Ascending aorta (tissue), 2 donors: ENCODE data around the gene GPR78. TPM values are rescaled to one million over a fixed set of nuclear protein-coding genes. Genes with fewer than 3 reads are reported as not detected.
"Not testable (repeated sequence)": the region's sequence is repeated elsewhere in the genome, so short reads cannot be mapped to it uniquely, and the experiment has no call there.

Experiments used
- DNase-seq, 2 donors: peaks; one replicate each; pipeline ENCODE4 v3.0.0-alpha.2; 2019; ENCODE audit warnings: low spot score in 2 of 2
- H3K27ac ChIP-seq, 2 donors: fragments of 200-600 bp; sonication (generic); one replicate each; pipeline ENCODE4 v1.5.1; 2016 to 2017; ENCODE audit warnings: mild to moderate bottlenecking in 1 of 2
- H3K27me3 ChIP-seq: fragments of 200-600 bp; sonication (generic); one replicate; pipeline ENCODE4 v1.5.1; 2017
- H3K36me3 ChIP-seq, 2 donors: fragments of 200-600 bp; sonication (generic); one replicate each; pipeline ENCODE4 v1.5.1; 2016
- H3K4me1 ChIP-seq, 2 donors: fragments of 200-600 bp; sonication (generic); one replicate each; pipeline ENCODE4 v1.5.1; 2016 to 2017; ENCODE audit warnings: mild to moderate bottlenecking in 1 of 2
- H3K4me3 ChIP-seq, 2 donors: fragments of 200-600 bp; sonication (generic); one replicate each; pipeline ENCODE4 v1.5.1; 2016 to 2017; ENCODE audit warnings: mild to moderate bottlenecking in 1 of 2
- H3K9me3 ChIP-seq, 2 donors: fragments of 200-600 bp; sonication (generic); one replicate each; pipeline ENCODE4 v1.5.1; 2016
- CTCF ChIP-seq, 3 experiments: fragments of 200-600 bp in 2 of 3; fragments of 450-650 bp in 1 of 3; sonication (generic) in 2 of 3; IDR thresholded peaks; one replicate each; pipeline ENCODE4 v1.5.1; 2016 to 2019; ENCODE audit warnings: antibody characterized with exemption in 3 of 3, mild to moderate bottlenecking in 1 of 3, moderate library complexity in 1 of 3
- intact Hi-C: fragments of 100-400 bp; cut with DNase I; formaldehyde crosslinking; loops from one replicate; pipeline ENCODE4 v1.15.1; 2023
- total RNA-seq: library from RNA; depleted of rRNA; stranded (reverse); fragments of >200 nt; gene quantifications from one replicate; pipeline ENCODE4 v1.1.0, GENCODE V29; 2016

The GPR78 gene
- total RNA-seq, 1 donor from 2014 or later: not detected

GRCh38 chr4:8571702-8572685 lies 8.2 kb upstream of the GPR78 start:
- H3K36me3 ChIP-seq: no peaks in the 10 kb centered on the region
- no peaks in the 10 kb centered on the region for H3K4me1 ChIP-seq
- no peak overlapping the region for H3K4me3 ChIP-seq
- H3K9me3 ChIP-seq: no peaks in the 10 kb centered on the region
- H3K27me3 ChIP-seq: no peaks in the 10 kb centered on the region
- TF ChIP-seq CTCF (IDR thresholded peaks at IDR 0.05): no peak
- intact Hi-C loops: no loop called here
- H3K27ac ChIP-seq: no peak overlapping the region
- DNase-seq: no peak

DNA sequence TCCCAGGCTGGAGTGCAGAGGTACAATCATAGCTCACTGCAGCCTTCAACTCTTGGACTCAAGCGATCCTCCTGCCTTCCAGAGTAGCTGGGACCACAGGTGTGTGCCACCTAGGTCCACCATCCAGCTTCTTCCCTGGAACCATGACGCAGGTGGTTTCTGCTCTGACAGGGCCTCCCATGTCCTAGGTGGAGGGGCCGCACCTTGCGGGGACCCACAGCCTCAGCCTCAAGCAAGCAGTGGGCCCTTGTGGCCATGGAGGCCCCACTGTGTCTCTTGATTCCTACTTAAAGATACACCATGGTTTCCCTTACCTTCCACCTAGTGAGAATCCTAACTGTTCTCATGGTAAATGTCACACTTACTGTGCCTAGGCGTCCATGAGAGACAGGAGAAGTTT lies 6.9 kb upstream of the GPR78 start:
- intact Hi-C loops: no loop called here
- H3K4me3 ChIP-seq: no peak overlapping the region
- TF ChIP-seq CTCF (IDR thresholded peaks at IDR 0.05): no peak
- no peaks in the 10 kb centered on the region for H3K27me3 ChIP-seq
- H3K4me1 ChIP-seq: no peaks in the 10 kb centered on the region
- no peaks in the 10 kb centered on the region for H3K36me3 ChIP-seq
- no peak for DNase-seq
- no peaks in the 10 kb centered on the region for H3K9me3 ChIP-seq
- no peak overlapping the region for H3K27ac ChIP-seq

- Histone ChIP-seq H3K4me3 (no peak overlapping the region), H3K27me3 (no peaks in the 10 kb centered on the region), H3K27ac (no peak overlapping the region), H3K9me3 (no peaks in the 10 kb centered on the region), H3K36me3 (no peaks in the 10 kb centered on the region), H3K4me1 (no peaks in the 10 kb centered on the region)
- no peak for DNase-seq
- intact Hi-C loops: no loop called here
- no peak for TF ChIP-seq CTCF (IDR thresholded peaks at IDR 0.05)
Measured at GRCh38 chr4:8574796-8575370, 5.3 kb upstream of the GPR78 start.

- Histone ChIP-seq H3K4me1 (no peaks in the 10 kb centered on the region), H3K36me3 (no peaks in the 10 kb centered on the region), H3K9me3 (no peaks in the 10 kb centered on the region), H3K27ac (no peak overlapping the region), H3K4me3 (no peak overlapping the region), H3K27me3 (peaks cover 3% of the 10 kb centered on the region)
- no peak for TF ChIP-seq CTCF (IDR thresholded peaks at IDR 0.05)
- DNase-seq: no peak
- intact Hi-C loops: no loop called here
Measured at GRCh38 chr4:8575457-8575856, 4.7 kb upstream of the GPR78 start.

DNA sequence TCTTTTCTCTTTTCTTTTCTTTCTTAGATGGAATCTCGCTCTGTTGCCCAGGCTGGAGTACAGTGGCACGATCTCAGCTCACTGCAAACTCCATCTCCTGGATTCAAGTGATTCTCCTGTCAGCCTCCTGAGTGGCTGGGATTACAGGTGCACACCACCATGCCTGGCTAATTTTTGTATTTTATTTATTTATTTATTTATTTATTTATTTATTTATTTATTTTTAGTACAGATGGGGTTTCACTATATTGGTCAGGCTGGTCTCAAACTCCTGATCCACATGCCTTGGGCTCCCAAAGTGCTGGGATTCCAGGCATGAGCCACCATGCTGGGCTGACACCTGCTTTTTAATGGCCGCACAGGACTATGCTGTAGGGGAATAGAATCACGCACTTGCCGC lies 3.6 kb upstream of the GPR78 start:
- H3K4me1 ChIP-seq, intact Hi-C loops, H3K9me3 ChIP-seq, DNase-seq, H3K27ac ChIP-seq, H3K4me3 ChIP-seq, H3K36me3 ChIP-seq, H3K27me3 ChIP-seq: not testable (repeated sequence)

DNA sequence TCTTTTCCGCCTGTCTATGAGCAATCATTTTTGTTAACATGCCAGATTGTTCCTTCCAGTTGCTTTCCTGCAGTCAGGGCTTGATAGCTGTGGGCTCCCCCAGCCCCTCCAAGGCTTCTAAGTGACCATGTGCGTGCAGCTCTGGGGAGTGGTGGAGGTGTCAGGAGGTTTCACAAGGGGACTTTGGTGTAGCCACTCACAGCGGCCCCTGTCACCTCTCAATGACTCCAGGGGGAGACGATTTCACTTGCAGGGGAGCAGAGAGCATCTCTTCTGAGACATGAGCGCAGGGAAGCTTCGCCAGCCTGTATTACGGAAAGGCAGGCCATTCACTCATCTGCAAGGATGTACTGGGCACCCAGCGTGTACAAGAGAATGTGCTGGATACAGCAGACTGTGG lies 3.1 kb upstream of the GPR78 start:
- no peak for DNase-seq
- H3K9me3 ChIP-seq: no peaks in the 10 kb centered on the region
- H3K27ac ChIP-seq: no peak overlapping the region
- H3K27me3 ChIP-seq: peaks cover 3% of the 10 kb centered on the region
- TF ChIP-seq CTCF (IDR thresholded peaks at IDR 0.05): no peak
- intact Hi-C loops: no loop called here
- H3K4me1 ChIP-seq: no peaks in the 10 kb centered on the region
- no peak overlapping the region for H3K4me3 ChIP-seq
- no peaks in the 10 kb centered on the region for H3K36me3 ChIP-seq
